HepG2 (cell line): ENCODE measurements around the gene RITA1. TPM values are rescaled to one million over a fixed set of nuclear protein-coding genes. Genes with fewer than 3 reads are reported as not detected.
A peak's percentile ranks its signal among the peaks of the same experiment; 100 is the strongest.

Experiments used
- ARHGAP35 ChIP-seq: sonication (generic); formaldehyde crosslinking; IDR thresholded peaks from 2 replicates; pipeline ENCODE4 v1.9.0; 2022; ENCODE audit warnings: mild to moderate bottlenecking, inconsistent platforms, moderate library complexity, missing genetic modification reagents, borderline replicate concordance
- CEBPB ChIP-seq: IDR thresholded peaks from 2 replicates; pipeline ENCODE4 v1.6.1; 2011; ENCODE audit warnings: low read depth, low read length, improper control_type of control experiment, borderline replicate concordance
- DNMT1 ChIP-seq: sonication (generic); formaldehyde crosslinking; IDR thresholded peaks from 2 replicates; pipeline ENCODE4 v1.5.1; 2020; ENCODE audit warnings: mild to moderate bottlenecking, missing genetic modification reagents
- ETS1 ChIP-seq: sonication (generic); formaldehyde crosslinking; IDR thresholded peaks from 2 replicates; pipeline ENCODE4 v1.4.0; 2020; ENCODE audit warnings: missing genetic modification reagents
- ETV5 ChIP-seq: IDR thresholded peaks from 2 replicates; pipeline ENCODE4 v1.6.1; 2018; ENCODE audit warnings: missing biosample characterization, missing genetic modification reagents, inconsistent platforms, borderline replicate concordance
- KLF13 ChIP-seq: sonication (generic); formaldehyde crosslinking; IDR thresholded peaks from 2 replicates; pipeline ENCODE4 v1.4.0; 2020; ENCODE audit warnings: mild to moderate bottlenecking, missing genetic modification reagents
- MXD4 ChIP-seq: IDR thresholded peaks from 2 replicates; pipeline ENCODE4 v1.6.1; 2016; ENCODE audit warnings: mild to moderate bottlenecking, missing biosample characterization, missing genetic modification reagents
- NFE2 ChIP-seq: sonication (generic); formaldehyde crosslinking; IDR thresholded peaks from 2 replicates; pipeline ENCODE4 v1.4.0; 2020; ENCODE audit warnings: missing genetic modification reagents
- NPAS2 ChIP-seq: sonication (generic); formaldehyde crosslinking; IDR thresholded peaks from 2 replicates; pipeline ENCODE4 v1.8.0; 2022; ENCODE audit warnings: mild to moderate bottlenecking, missing genetic modification reagents, borderline replicate concordance
- PAX8 ChIP-seq: sonication (generic); formaldehyde crosslinking; IDR thresholded peaks from 2 replicates; pipeline ENCODE4 v1.8.0; 2022; ENCODE audit warnings: mild to moderate bottlenecking, missing genetic modification reagents, borderline replicate concordance
- PHF21A ChIP-seq: sonication (generic); formaldehyde crosslinking; IDR thresholded peaks from 2 replicates; pipeline ENCODE4 v1.5.0; 2020; ENCODE audit warnings: mild to moderate bottlenecking, missing genetic modification reagents
- TMF1 ChIP-seq: sonication (generic); formaldehyde crosslinking; IDR thresholded peaks from 2 replicates; pipeline ENCODE4 v1.8.1; 2022; ENCODE audit warnings: low read depth, missing genetic modification reagents
- ZFP36 ChIP-seq: fragments of 150-350 bp; IDR thresholded peaks from 2 replicates; pipeline ENCODE4 v1.6.1; 2018; ENCODE audit warnings: borderline replicate concordance, low read length, low read depth; ENCODE audit not compliant: partially characterized antibody
- ZMYM2 ChIP-seq: sonication (generic); formaldehyde crosslinking; IDR thresholded peaks from 2 replicates; pipeline ENCODE4 v1.8.0; 2022; ENCODE audit warnings: mild to moderate bottlenecking, missing genetic modification reagents
- ZNF207 ChIP-seq: fragments of 450-650 bp; IDR thresholded peaks from 2 replicates; pipeline ENCODE4 v1.6.1; 2016; ENCODE audit warnings: antibody characterized with exemption, borderline replicate concordance
- ZNF234 ChIP-seq: sonication (generic); formaldehyde crosslinking; conservative IDR thresholded peaks from 2 replicates; pipeline ENCODE4 v1.5.1; 2020; ENCODE audit warnings: mild to moderate bottlenecking, missing genetic modification reagents
- ZNF530 ChIP-seq: sonication (generic); formaldehyde crosslinking; IDR thresholded peaks from 2 replicates; pipeline ENCODE4 v1.5.0; 2020; ENCODE audit warnings: low read depth, mild to moderate bottlenecking, missing genetic modification reagents
- ZNF598 ChIP-seq: sonication (generic); formaldehyde crosslinking; IDR thresholded peaks from 2 replicates; pipeline ENCODE4 v1.5.1; 2020; ENCODE audit warnings: mild to moderate bottlenecking, missing genetic modification reagents, borderline replicate concordance
- ZNF768 ChIP-seq: sonication (generic); formaldehyde crosslinking; IDR thresholded peaks from 2 replicates; pipeline ENCODE4 v1.4.0; 2020; ENCODE audit warnings: missing genetic modification reagents
- ZNF777 ChIP-seq: sonication (generic); formaldehyde crosslinking; IDR thresholded peaks from 2 replicates; pipeline ENCODE4 v1.4.0; 2020; ENCODE audit warnings: missing genetic modification reagents
- polyA plus RNA-seq, 8 experiments: library from polyadenylated mRNA; depleted of rRNA in 3 of 8; stranded (reverse) in 7 of 8; unstranded in 1 of 8; fragments of >200 nt; fragmentation: Illumina TruSeq in 4 of 8; extraction: Trizol in 4 of 8; gene quantifications; 2 replicates each; pipeline versions ENCODE4 v1.2.1 to v1.2.3, GENCODE V29; 2011 to 2016; ENCODE audit warnings: low read depth in 4 of 8, missing spikeins in 1 of 8, mixed read lengths in 1 of 8; ENCODE audit not compliant: insufficient read depth in 1 of 8
- total RNA-seq, 5 experiments: library from RNA; depleted of rRNA; stranded (reverse); fragments of >200 nt; fragmentation: Illumina TruSeq; extraction: Trizol; gene quantifications; 2 replicates each; pipeline ENCODE4 v1.2.3, GENCODE V29; 2016; ENCODE audit warnings: low read depth in 1 of 5
- TF ChIP-seq, protein P1 (sequence below): sonication (generic); formaldehyde crosslinking; IDR thresholded peaks from 2 replicates; pipeline ENCODE4 v1.4.0; 2020; ENCODE audit warnings: low read depth, mild to moderate bottlenecking, missing genetic modification reagents
- TF ChIP-seq, protein P2 (sequence below): sonication (generic); formaldehyde crosslinking; IDR thresholded peaks from 2 replicates; pipeline ENCODE4 v1.8.1; 2022; ENCODE audit warnings: mild to moderate bottlenecking, missing genetic modification reagents

Gene RITA1
- total and polyA plus RNA-seq, 2 of the 13 experiments (the other 11 are each of a cell fraction or from before 2014, with no cell fraction given): 12.4 to 28.9 TPM

DNA sequence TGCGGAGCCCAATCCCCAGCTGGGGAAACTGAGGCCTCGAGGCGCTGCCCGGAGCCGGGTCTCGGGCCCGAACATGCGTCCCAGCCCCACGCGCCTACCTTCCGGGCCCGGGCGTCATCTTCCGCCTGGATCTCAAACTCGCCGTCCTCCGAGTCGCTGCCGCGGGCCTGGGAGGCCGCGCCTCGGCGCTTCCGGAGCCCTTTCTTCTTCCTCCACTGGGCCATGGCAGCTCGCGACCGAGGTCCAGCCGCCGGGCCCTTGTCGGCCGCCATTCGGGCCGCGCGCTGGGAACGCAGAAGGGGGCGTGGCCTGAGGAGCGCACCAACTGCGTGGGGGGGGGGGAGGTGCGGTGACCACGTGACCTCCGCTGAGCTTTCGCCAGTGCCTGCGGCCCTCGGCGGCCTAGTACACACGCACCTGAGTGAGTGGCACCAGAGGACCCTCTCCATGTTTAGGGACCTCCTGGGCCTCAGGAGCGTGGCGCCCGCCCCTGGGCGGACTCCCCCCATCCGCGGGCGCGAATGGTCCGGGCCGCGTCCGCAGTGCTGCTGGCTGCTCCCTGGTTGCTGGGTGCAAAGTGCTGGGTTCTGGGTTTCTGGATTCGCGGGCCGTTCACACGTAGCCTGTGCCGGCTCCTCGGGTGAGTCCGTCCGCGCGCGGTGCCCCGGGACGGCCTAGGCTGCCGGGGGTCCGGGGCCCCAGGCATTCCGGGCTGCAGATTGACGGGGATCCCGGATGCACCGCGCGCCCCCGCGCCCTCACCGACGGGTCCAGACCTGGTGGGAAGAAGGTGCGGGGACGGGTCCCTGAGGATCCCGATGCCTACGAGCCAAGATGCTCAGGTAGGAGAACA is at the start of gene RITA1, which contains the start of gene DDX54 (continued):
- TF ChIP-seq ZNF530 (CRISPR knock-in tag) (no peak), CEBPB (no peak), ZNF234 (CRISPR knock-in tag) (no peak; the same call in 1 of the 2 replicates), ARHGAP35 (CRISPR knock-in tag) (peak; percentile 12; the same call in 1 of the 2 replicates), MXD4 (CRISPR knock-in tag) (peak; percentile 78), NFE2 (CRISPR knock-in tag) (no peak), NPAS2 (CRISPR knock-in tag) (no peak), KLF13 (0 out of 2 replicates have a peak, but pooled peaks have one; percentile 45), ZNF777 (CRISPR knock-in tag) (peak; percentile 73), PHF21A (CRISPR knock-in tag) (peak; percentile 59), ZFP36 (no peak), ZMYM2 (CRISPR knock-in tag) (no peak), ZNF598 (CRISPR knock-in tag) (peak; percentile 81), ZNF768 (CRISPR knock-in tag) (peak; percentile 32), ETS1 (CRISPR knock-in tag) (no peak), ZNF207 (no peak), DNMT1 (no peak; the same call in 1 of the 2 replicates), ETV5 (CRISPR knock-in tag) (no peak), PAX8 (CRISPR knock-in tag) (no peak), TMF1 (CRISPR knock-in tag) (peak; percentile 10; the same call in 1 of the 2 replicates)
- TF ChIP-seq, protein P1, sequence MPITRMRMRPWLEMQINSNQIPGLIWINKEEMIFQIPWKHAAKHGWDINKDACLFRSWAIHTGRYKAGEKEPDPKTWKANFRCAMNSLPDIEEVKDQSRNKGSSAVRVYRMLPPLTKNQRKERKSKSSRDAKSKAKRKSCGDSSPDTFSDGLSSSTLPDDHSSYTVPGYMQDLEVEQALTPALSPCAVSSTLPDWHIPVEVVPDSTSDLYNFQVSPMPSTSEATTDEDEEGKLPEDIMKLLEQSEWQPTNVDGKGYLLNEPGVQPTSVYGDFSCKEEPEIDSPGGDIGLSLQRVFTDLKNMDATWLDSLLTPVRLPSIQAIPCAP (CRISPR knock-in tag): no peak
- TF ChIP-seq, protein P2, sequence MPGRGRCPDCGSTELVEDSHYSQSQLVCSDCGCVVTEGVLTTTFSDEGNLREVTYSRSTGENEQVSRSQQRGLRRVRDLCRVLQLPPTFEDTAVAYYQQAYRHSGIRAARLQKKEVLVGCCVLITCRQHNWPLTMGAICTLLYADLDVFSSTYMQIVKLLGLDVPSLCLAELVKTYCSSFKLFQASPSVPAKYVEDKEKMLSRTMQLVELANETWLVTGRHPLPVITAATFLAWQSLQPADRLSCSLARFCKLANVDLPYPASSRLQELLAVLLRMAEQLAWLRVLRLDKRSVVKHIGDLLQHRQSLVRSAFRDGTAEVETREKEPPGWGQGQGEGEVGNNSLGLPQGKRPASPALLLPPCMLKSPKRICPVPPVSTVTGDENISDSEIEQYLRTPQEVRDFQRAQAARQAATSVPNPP (CRISPR knock-in tag): peak; percentile 21; the same call in 1 of the 2 replicates
